Activated CD4-positive, CD25-positive, alpha-beta regulatory T cell treated with anti-CD3 and anti-CD28 coated beads, Interleukin-2, amount 50 U/mL, for 16 hours (primary cell): ENCODE data around the gene EDIL3.

Experiments
- DNase-seq: peaks from one replicate; pipeline ENCODE4 v3.0.0-alpha.2; 2020; ENCODE audit warnings: low read depth, low spot score

EDIL3 gene

GRCh38 chr5:84260140-84260539 lies 124.5 kb downstream of the EDIL3 start:
- no peak for DNase-seq

GRCh38 chr5:84259283-84260045 lies 125.2 kb downstream of the EDIL3 start:
- no peak for DNase-seq

GRCh38 chr5:84257061-84257460 lies 127.6 kb downstream of the EDIL3 start:
- no peak for DNase-seq

GRCh38 chr5:84255315-84255714 lies 129.4 kb downstream of the EDIL3 start:
- no peak for DNase-seq

- DNase-seq, result no peak
Observed at GRCh38 chr5:84253946-84254345, 130.7 kb downstream of the EDIL3 start.

- DNase-seq, result no peak
Observed at GRCh38 chr5:84251503-84251902, 133.2 kb downstream of the EDIL3 start.

GRCh38 chr5:84249918-84250630 lies 134.6 kb downstream of the EDIL3 start:
- DNase-seq, result no peak

GRCh38 chr5:84248013-84248412 lies 136.7 kb downstream of the EDIL3 start:
- DNase-seq, result no peak

- DNase-seq, result no peak
Observed at GRCh38 chr5:84242286-84242685, 142.4 kb downstream of the EDIL3 start.

GRCh38 chr5:84239494-84239893 lies 145.2 kb downstream of the EDIL3 start:
- no peak for DNase-seq

GRCh38 chr5:84237126-84237525 lies 147.6 kb downstream of the EDIL3 start:
- DNase-seq, result no peak

- DNase-seq, result no peak
Observed at GRCh38 chr5:84231433-84231832, 153.2 kb downstream of the EDIL3 start.

GRCh38 chr5:84229045-84229444 lies 155.6 kb downstream of the EDIL3 start:
- DNase-seq, result no peak

GRCh38 chr5:84228266-84228665 lies 156.4 kb downstream of the EDIL3 start:
- DNase-seq, result no peak

GRCh38 chr5:84227236-84227635 lies 157.4 kb downstream of the EDIL3 start:
- no peak for DNase-seq

- DNase-seq, result no peak
Observed at GRCh38 chr5:84218546-84218945, 166.1 kb downstream of the EDIL3 start.

- no peak for DNase-seq
Observed at GRCh38 chr5:84215521-84215920, 169.2 kb downstream of the EDIL3 start.

GRCh38 chr5:84213861-84214260 lies 170.8 kb downstream of the EDIL3 start:
- no peak for DNase-seq

GRCh38 chr5:84213212-84213611 lies 171.5 kb downstream of the EDIL3 start:
- DNase-seq, result no peak

- no peak for DNase-seq
Observed at GRCh38 chr5:84204772-84205171, 179.9 kb downstream of the EDIL3 start.

- no peak for DNase-seq
Observed at GRCh38 chr5:84202136-84202535, 182.5 kb downstream of the EDIL3 start.

GRCh38 chr5:84197538-84197937 lies 187.1 kb downstream of the EDIL3 start:
- no peak for DNase-seq

GRCh38 chr5:84191281-84191680 lies 193.4 kb downstream of the EDIL3 start:
- DNase-seq, result no peak
